Epithelial cell of esophagus (primary cell): ENCODE results near the gene ZYX.

Experiments used
- DNase-seq: peaks from one replicate; pipeline ENCODE4 v3.0.0; 2010; ENCODE audit warnings: low read depth
- H3K4me3 ChIP-seq: 2 replicates; pipeline ENCODE4 v1.5.1; 2011; ENCODE audit warnings: mild to moderate bottlenecking, low read length, control low read depth
- TF ChIP-seq, protein P1 (sequence below): IDR thresholded peaks from 2 replicates; pipeline ENCODE4 v1.5.1; 2011; ENCODE audit warnings: low read depth, mild to moderate bottlenecking, low read length, control low read depth, inconsistent platforms; ENCODE audit not compliant: insufficient read depth; ENCODE audit errors: missing control alignments

ZYX gene

DNA sequence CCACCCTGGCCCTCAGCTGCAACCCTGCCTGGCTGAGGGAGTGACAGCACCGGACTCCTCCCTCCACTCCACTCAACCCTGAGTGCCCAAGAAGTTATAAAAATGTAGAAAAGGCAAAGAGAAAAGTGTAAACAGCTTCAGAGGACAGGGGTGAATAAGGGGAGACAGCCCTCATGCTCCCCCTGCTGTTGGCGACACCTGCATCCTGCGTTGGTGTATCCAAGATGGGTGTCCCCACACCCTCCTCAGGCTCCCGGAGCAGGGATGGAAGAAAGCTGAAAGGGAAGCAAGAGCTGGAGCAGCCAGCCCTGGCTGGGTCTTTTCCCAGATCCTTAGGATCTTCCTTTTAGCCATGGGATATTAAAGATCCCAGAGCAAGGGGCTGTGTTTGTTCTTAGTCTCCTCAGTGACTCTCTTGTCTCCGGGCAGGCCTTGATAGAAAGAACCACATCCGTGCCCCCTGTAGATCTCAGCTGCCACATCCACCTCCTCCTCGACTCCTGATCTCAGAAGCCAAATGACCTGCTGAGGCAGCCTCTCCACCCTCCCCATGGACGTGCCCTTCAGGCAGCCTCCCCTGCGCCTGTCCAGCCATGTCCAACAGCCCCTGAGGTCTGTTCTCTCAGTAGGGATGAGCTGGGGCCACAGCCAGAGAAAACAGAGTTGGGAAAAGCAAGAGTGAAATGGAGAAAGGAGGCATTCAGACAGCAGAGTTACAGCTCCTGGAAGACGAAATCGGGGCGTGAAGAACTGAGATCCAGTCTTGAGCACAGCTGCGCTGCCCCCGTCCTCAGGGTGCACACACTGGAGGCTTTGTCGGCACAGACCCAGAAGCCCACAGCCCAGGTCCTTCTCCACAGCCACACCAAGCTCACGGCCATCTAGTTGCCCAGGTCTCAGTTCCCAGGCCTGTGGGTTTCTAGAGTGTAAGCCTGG lies 25.4 kb upstream of the ZYX start:
- H3K4me3 ChIP-seq: no peak overlapping the region
- TF ChIP-seq, protein P1, sequence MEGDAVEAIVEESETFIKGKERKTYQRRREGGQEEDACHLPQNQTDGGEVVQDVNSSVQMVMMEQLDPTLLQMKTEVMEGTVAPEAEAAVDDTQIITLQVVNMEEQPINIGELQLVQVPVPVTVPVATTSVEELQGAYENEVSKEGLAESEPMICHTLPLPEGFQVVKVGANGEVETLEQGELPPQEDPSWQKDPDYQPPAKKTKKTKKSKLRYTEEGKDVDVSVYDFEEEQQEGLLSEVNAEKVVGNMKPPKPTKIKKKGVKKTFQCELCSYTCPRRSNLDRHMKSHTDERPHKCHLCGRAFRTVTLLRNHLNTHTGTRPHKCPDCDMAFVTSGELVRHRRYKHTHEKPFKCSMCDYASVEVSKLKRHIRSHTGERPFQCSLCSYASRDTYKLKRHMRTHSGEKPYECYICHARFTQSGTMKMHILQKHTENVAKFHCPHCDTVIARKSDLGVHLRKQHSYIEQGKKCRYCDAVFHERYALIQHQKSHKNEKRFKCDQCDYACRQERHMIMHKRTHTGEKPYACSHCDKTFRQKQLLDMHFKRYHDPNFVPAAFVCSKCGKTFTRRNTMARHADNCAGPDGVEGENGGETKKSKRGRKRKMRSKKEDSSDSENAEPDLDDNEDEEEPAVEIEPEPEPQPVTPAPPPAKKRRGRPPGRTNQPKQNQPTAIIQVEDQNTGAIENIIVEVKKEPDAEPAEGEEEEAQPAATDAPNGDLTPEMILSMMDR: no peak
- no peak for DNase-seq

DNA sequence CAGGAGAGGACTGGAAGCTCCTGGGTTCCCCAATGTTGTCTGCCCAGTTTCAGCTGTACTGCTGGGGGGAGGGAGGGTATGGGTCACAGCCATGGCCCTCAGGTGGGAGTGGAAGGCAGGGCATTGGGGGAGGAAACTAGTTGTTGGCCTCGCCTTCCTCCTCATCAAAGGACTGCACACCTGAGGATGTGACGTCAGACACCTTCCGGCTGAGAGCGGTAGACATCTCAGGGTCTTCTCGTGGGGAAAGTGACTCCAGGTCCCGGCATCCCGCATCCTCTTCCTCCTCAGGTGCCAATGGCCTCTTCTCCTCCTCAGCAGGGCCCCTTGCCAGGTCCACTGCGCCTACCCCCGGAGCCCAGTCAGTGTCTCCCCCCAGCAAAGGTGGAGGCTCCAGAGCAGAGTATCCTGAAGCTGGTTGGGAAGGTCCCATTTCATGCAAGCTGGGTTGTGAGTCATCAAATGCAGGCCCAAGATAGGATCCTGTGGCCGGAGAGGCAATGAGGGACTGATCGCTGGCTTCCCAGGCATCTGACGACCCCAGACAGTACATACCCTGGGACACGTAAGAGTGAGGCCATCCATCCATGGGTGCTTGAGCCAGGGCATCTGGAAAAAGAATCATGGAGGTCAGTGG lies 24.6 kb upstream of the ZYX start:
- DNase-seq: no peak
- TF ChIP-seq, protein P1: no peak
- H3K4me3 ChIP-seq: no peak overlapping the region

DNA sequence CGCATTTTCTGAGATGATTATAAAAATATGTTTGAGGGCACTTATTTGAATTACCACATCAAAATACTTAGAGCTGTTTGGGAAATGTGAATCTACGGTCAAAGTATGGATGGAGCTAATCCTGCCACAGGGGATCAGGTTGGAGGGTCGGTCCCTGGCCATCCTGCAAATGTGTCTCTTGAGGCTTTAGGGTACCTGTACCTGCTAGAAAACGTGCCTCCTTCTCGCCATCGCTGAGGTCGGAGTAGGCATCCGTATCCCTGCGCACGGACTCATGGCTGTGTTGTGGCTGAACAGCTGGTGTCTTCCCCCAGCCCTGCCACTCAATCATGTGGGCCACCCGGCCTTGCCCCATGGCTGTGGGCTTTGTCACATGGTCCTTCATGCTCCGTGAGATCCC lies 22.5 kb upstream of the ZYX start:
- H3K4me3 ChIP-seq: no peak overlapping the region
- TF ChIP-seq, protein P1: no peak
- DNase-seq: no peak

DNA sequence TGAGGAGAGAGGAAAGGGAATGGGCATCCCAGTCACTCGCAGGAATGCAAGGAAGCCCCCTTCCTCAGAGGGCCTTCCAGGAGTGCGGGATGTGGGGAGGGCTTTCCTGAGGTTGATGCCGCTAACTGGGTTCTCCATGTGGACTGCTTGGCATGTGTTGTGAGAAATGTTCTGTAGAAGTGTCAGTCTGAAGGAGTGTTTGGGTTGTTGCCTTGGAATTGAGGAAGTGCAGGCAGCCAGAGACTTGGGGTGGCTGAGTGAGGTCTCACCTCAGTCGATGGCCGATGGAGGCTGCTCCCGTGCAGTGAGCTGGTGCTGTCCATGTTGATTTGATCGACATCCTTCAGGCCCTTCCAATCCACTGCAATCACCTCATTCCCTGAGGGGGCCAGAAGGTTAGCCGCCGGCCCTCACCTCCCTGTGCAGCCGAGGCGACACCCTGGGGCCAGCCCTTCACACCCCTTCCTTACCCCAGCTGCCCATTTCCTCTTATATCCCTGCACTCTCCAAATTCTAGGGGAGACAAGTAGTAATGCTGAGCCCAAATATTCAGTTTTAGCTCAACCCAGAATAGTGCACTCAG lies 21.3 kb upstream of the ZYX start:
- DNase-seq: no peak
- TF ChIP-seq, protein P1: no peak
- H3K4me3 ChIP-seq: no peak overlapping the region

DNA sequence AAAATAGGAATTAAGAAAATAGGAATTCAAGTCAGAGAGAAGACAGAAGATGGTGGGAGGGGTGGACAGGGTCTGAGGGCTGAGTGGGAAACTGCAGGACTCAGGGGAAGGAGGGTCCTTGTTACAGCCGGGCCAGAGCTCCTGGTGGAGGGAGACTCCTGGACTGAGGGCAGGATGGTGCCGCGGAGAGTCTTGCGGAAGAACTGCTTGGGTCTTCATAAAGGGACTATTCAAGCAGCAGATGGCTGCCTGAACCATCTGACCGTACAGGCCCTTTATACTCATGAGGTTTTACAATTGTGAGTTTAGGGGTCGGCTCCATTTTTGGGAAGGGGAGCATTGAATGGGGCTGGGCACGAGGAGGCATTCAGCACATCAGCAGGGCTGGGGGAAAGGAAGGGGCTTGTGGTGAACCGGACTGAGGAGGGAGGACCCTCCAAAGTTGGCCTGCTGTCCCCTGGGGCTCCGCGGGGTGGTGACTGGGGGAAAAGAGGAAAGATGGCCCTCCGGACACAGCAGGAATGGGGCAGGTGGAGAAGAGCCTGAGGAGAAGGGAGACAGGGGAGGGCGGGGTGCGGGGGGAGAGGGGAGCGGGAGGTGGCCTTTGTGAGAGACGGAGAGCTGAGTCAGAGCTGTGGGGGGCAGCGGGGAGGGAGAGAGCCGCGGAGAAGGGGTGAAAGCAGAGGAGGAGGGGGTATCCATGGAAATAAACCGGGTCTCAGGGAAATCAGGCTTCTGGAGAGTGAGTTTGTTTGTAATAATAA lies 20.2 kb upstream of the ZYX start:
- TF ChIP-seq, protein P1: no peak
- H3K4me3 ChIP-seq: no peak overlapping the region
- DNase-seq: no peak

DNA sequence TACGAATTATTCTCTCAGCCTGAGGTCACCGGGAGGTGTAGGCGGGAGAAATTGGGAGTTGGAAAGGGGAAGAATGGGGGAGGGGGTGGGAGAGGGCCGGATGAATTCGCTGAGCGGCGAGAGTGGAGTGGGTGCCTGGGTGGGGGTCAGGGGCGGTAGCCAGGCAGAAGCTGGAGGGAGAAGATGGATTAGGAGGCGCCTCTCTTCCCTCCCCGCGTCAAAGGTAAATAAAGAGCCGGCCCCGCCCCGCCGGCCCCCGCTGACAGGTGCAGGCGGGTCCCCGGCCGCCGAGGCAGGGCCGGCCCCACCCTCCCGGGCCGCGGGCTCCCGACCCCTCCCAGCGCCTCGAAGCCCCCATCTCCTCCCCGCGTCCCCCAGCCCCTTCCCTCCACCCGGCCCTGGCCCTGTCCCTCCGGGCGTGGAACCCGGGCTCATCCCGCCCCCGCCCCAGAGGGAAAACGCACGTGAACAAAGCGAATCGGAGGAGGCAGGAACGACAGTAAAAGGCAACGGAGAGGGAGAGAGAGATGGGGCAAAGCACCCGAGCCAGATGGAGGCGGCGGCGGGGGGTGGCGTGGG lies 19.5 kb upstream of the ZYX start:
- DNase-seq: no peak
- TF ChIP-seq, protein P1: no peak
- no peak overlapping the region for H3K4me3 ChIP-seq
